A549 (cell line): ENCODE data around the gene TCP11L2. TPM values are rescaled to one million over a fixed set of nuclear protein-coding genes. Genes with fewer than 3 reads are reported as not detected.

Experiments
- ATAC-seq, 2 experiments: fragments of 200-7000 bp in 1 of 2; fragments of >200 bp in 1 of 2; cut with Nextera tagmentation in 1 of 2; cut with Tn5 transposase in 1 of 2; 3 replicates each; pipeline versions ENCODE4 v1.8.0 to v1.9.1; 2018 to 2020; ENCODE audit warnings: mild to moderate bottlenecking in 1 of 2, moderate library complexity in 1 of 2
- CTCF ChIA-PET: fragments of 300-600 bp; sonication (Branson Sonifier 250); formaldehyde crosslinking; extraction: SDS; loops from one replicate; lab custom pipeline; 2021; ENCODE audit warnings: antibody characterized with exemption, inconsistent platforms; lab: Yijun Ruan, JAX
- POLR2A ChIA-PET: fragments of 350-600 bp; formaldehyde crosslinking; extraction: SDS; loops from one replicate; lab custom pipeline; 2021; ENCODE audit warnings: antibody characterized with exemption, inconsistent platforms; lab: Yijun Ruan, JAX
- DNase-seq, 2 experiments: peaks; one replicate each; pipeline versions ENCODE4 v3.0.0 to v3.0.0-alpha.2; 2011 to 2016; ENCODE audit warnings: low read depth in 1 of 2, low spot score in 1 of 2
- FAIRE-seq: peaks from 2 replicates; lab custom pipeline; 2011; peaks lifted over from hg19 to GRCh38; lab: Jason Lieb, UNC
- H3K27ac ChIP-seq, 2 experiments: fragments of >200 bp; sonication (Bioruptor Twin); formaldehyde crosslinking; 3 replicates each; pipeline ENCODE4 v1.5.1; 2016 to 2017
- H3K4me1 ChIP-seq: fragments of >200 bp; sonication (Bioruptor Twin); formaldehyde crosslinking; 3 replicates; pipeline ENCODE4 v1.6.1; 2016
- H3K4me2 ChIP-seq: fragments of >200 bp; sonication (Bioruptor Twin); formaldehyde crosslinking; 3 replicates; pipeline ENCODE4 v1.6.1; 2016
- H3K4me3 ChIP-seq: fragments of >200 bp; sonication (Bioruptor Twin); formaldehyde crosslinking; 3 replicates; pipeline ENCODE4 v1.5.1; 2016
- H3K9me3 ChIP-seq: fragments of >200 bp; sonication (Bioruptor Twin); formaldehyde crosslinking; 3 replicates; pipeline ENCODE4 v1.6.1; 2016
- CBX2 ChIP-seq: fragments of 200-600 bp; sonication (generic); IDR thresholded peaks from 2 replicates; pipeline ENCODE4 v1.6.1; 2016; ENCODE audit warnings: low read depth, mild to moderate bottlenecking, borderline replicate concordance
- CHD2 ChIP-seq: fragments of 150-350 bp; IDR thresholded peaks from 2 replicates; pipeline ENCODE4 v1.6.1; 2014; ENCODE audit warnings: low read length; ENCODE audit not compliant: partially characterized antibody
- ESRRA ChIP-seq: fragments of 150-350 bp; IDR thresholded peaks from 2 replicates; pipeline ENCODE4 v1.6.1; 2014; ENCODE audit warnings: mild to moderate bottlenecking, low read length, borderline replicate concordance
- FOSL2 ChIP-seq, 2 experiments: fragments of 450-650 bp in 1 of 2; fragments of >200 bp in 1 of 2; sonication (Bioruptor Twin) in 1 of 2; formaldehyde crosslinking; IDR thresholded peaks; 2 replicates each; pipeline versions ENCODE4 v1.5.0 to v1.6.1; 2016 to 2020; ENCODE audit warnings: mild to moderate bottlenecking in 1 of 2, moderate library complexity in 1 of 2
- FOXS1 ChIP-seq: fragments of 250-450 bp; sonication (Bioruptor Pico); IDR thresholded peaks from 2 replicates; pipeline ENCODE4 v1.5.0; 2020; ENCODE audit warnings: mild to moderate bottlenecking, moderate library complexity
- HEYL ChIP-seq: fragments of 250-450 bp; sonication (Bioruptor Pico); IDR thresholded peaks from 2 replicates; pipeline ENCODE4 v1.8.0; 2021; ENCODE audit warnings: mild to moderate bottlenecking, moderate library complexity
- HOXA7 ChIP-seq: fragments of 250-450 bp; sonication (Bioruptor Pico); IDR thresholded peaks from 2 replicates; pipeline ENCODE4 v1.5.0; 2020; ENCODE audit warnings: mild to moderate bottlenecking, moderate library complexity
- HOXB13 ChIP-seq: fragments of 250-450 bp; sonication (Bioruptor Pico); IDR thresholded peaks from 2 replicates; pipeline ENCODE4 v1.5.0; 2020; ENCODE audit warnings: low read depth, mild to moderate bottlenecking, moderate library complexity
- JUN ChIP-seq, 2 experiments: fragments of >200 bp; sonication (Bioruptor Twin); formaldehyde crosslinking; IDR thresholded peaks; 2 replicates in 1 of 2; 3 replicates in 1 of 2; pipeline ENCODE4 v1.6.1; 2016 to 2017
- JUNB ChIP-seq: fragments of >200 bp; sonication (Bioruptor Twin); formaldehyde crosslinking; IDR thresholded peaks from 2 replicates; pipeline ENCODE4 v1.6.1; 2016
- KDM5A ChIP-seq: fragments of 200-600 bp; sonication (generic); IDR thresholded peaks from 2 replicates; pipeline ENCODE4 v1.6.1; 2016; ENCODE audit warnings: antibody characterized with exemption, mild to moderate bottlenecking
- NR3C1 ChIP-seq: fragments of >200 bp; sonication (Bioruptor Twin); formaldehyde crosslinking; IDR thresholded peaks from 3 replicates; pipeline ENCODE4 v1.6.1; 2017
- POLR2A ChIP-seq: IDR thresholded peaks from 2 replicates; pipeline ENCODE4 v1.6.1; 2012; ENCODE audit warnings: mild to moderate bottlenecking, low read length
- RNF2 ChIP-seq: fragments of 200-600 bp; sonication (generic); IDR thresholded peaks from 2 replicates; pipeline ENCODE4 v1.6.1; 2016; ENCODE audit warnings: low read depth, mild to moderate bottlenecking, antibody characterized with exemption, moderate library complexity, borderline replicate concordance
- SMC3 ChIP-seq: fragments of >200 bp; sonication (Bioruptor Twin); formaldehyde crosslinking; IDR thresholded peaks from 3 replicates; pipeline ENCODE4 v1.6.1; 2018; ENCODE audit warnings: inconsistent platforms
- SREBF2 ChIP-seq: fragments of 450-650 bp; IDR thresholded peaks from 2 replicates; pipeline ENCODE4 v1.6.1; 2014; ENCODE audit warnings: mild to moderate bottlenecking, moderate library complexity
- TFCP2L1 ChIP-seq: fragments of 250-450 bp; sonication (Bioruptor Pico); IDR thresholded peaks from 2 replicates; pipeline ENCODE4 v1.5.0; 2021; ENCODE audit warnings: mild to moderate bottlenecking
- TP53 ChIP-seq: fragments of 250-450 bp; sonication (Bioruptor Pico); IDR thresholded peaks from 2 replicates; pipeline ENCODE4 v1.5.0; 2021; ENCODE audit warnings: mild to moderate bottlenecking, moderate library complexity
- ZC3H11A ChIP-seq: fragments of 450-650 bp; IDR thresholded peaks from 2 replicates; pipeline ENCODE4 v1.6.1; 2014; ENCODE audit warnings: antibody characterized with exemption, mild to moderate bottlenecking
- ZNF302 ChIP-seq: fragments of 250-450 bp; sonication (Bioruptor Pico); IDR thresholded peaks from 2 replicates; pipeline ENCODE4 v1.9.0; 2021; ENCODE audit warnings: inconsistent platforms, mild to moderate bottlenecking, moderate library complexity
- ZSCAN20 ChIP-seq: fragments of 250-450 bp; sonication (Bioruptor Pico); IDR thresholded peaks from 2 replicates; pipeline ENCODE4 v1.8.0; 2022; ENCODE audit warnings: mild to moderate bottlenecking, moderate library complexity
- WGBS: methylation state at CpG from one replicate; pipeline ENCODE4 v1.1.6; 2017; ENCODE audit errors: missing lambda C conversion rate; 5-methylcytosine and 5-hydroxymethylcytosine counted together
- polyA plus RNA-seq, 4 experiments: library from polyadenylated mRNA; depleted of rRNA in 3 of 4; stranded (reverse); fragments of >200 nt; fragmentation: RNase III in 1 of 4; extraction: RNeasy Plus Mini Kit Qiagen cat#74134 plus additional on column Dnase treatment in 1 of 4; gene quantifications; 2 replicates in 3 of 4; 3 replicates in 1 of 4; pipeline ENCODE4 v1.2.3, GENCODE V29; 2011 to 2017
- TF ChIP-seq, protein P1 (sequence below): fragments of 150-350 bp; IDR thresholded peaks from 2 replicates; pipeline ENCODE4 v1.6.1; 2014; ENCODE audit warnings: low read depth, mild to moderate bottlenecking, low read length
- TF ChIP-seq, protein P2 (sequence below): fragments of 200-600 bp; sonication (generic); IDR thresholded peaks from 2 replicates; pipeline ENCODE4 v1.6.1; 2016; ENCODE audit warnings: antibody characterized with exemption, mild to moderate bottlenecking, moderate library complexity
- TF ChIP-seq, protein P3 (sequence below): fragments of 450-650 bp; IDR thresholded peaks from 2 replicates; pipeline ENCODE4 v1.6.1; 2014; ENCODE audit warnings: antibody characterized with exemption

The TCP11L2 gene
- polyA plus RNA-seq, 2 of the 4 experiments (the other 2 are of a cell fraction), result 4.1 to 16.6 TPM

DNA sequence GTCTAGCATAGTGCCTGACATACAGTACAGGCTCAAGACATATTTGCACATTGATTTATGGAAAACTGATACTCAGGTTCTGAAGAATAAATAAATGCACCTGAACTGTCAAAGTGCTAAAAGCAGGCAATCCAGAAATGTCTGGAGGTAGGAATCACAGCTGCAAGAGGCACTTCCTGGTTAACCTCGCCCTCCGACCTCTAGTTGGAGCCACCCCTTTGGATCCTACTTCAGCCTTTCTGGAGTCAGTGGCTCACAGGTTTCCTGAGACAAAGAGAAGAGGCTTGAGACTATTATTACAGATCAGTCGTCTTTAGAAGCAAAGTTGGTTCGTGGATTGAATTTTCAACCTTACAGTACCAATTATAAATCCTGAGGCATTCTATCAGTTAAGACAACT lies 13.0 kb downstream of the TCP11L2 start:
- H3K9me3 ChIP-seq, result no peaks in the 10 kb centered on the region
- DNase-seq (no peak), ATAC-seq (no peak), FAIRE-seq (no peak)
- no peak overlapping the region for H3K4me3 ChIP-seq
- H3K4me2 ChIP-seq, result no peak overlapping the region
- 84% methylated on average over 4 of the region's 4 CpGs for WGBS
- POLR2A ChIA-PET, result no interaction called here
- TF ChIP-seq, protein P1, sequence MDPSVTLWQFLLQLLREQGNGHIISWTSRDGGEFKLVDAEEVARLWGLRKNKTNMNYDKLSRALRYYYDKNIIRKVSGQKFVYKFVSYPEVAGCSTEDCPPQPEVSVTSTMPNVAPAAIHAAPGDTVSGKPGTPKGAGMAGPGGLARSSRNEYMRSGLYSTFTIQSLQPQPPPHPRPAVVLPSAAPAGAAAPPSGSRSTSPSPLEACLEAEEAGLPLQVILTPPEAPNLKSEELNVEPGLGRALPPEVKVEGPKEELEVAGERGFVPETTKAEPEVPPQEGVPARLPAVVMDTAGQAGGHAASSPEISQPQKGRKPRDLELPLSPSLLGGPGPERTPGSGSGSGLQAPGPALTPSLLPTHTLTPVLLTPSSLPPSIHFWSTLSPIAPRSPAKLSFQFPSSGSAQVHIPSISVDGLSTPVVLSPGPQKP, result no peak
- TF ChIP-seq CHD2 (no peak), ZNF302 (no peak), ESRRA (no peak), JUNB (no peak), TFCP2L1 (CRISPR knock-in tag) (no peak), TP53 (CRISPR knock-in tag) (no peak), ZSCAN20 (no peak), SMC3 (no peak), HEYL (CRISPR knock-in tag) (no peak), NR3C1 (no peak), FOSL2 (IDR thresholded peaks at IDR 0.05) (no peak), FOSL2 (CRISPR knock-in tag; IDR thresholded peaks at IDR 0.05) (no peak), HOXA7 (no peak), SREBF2 (no peak), ZC3H11A (no peak), JUN (IDR thresholded peaks at IDR 0.05) (no peak), RNF2 (no peak), KDM5A (no peak)
- TF ChIP-seq, protein P2, sequence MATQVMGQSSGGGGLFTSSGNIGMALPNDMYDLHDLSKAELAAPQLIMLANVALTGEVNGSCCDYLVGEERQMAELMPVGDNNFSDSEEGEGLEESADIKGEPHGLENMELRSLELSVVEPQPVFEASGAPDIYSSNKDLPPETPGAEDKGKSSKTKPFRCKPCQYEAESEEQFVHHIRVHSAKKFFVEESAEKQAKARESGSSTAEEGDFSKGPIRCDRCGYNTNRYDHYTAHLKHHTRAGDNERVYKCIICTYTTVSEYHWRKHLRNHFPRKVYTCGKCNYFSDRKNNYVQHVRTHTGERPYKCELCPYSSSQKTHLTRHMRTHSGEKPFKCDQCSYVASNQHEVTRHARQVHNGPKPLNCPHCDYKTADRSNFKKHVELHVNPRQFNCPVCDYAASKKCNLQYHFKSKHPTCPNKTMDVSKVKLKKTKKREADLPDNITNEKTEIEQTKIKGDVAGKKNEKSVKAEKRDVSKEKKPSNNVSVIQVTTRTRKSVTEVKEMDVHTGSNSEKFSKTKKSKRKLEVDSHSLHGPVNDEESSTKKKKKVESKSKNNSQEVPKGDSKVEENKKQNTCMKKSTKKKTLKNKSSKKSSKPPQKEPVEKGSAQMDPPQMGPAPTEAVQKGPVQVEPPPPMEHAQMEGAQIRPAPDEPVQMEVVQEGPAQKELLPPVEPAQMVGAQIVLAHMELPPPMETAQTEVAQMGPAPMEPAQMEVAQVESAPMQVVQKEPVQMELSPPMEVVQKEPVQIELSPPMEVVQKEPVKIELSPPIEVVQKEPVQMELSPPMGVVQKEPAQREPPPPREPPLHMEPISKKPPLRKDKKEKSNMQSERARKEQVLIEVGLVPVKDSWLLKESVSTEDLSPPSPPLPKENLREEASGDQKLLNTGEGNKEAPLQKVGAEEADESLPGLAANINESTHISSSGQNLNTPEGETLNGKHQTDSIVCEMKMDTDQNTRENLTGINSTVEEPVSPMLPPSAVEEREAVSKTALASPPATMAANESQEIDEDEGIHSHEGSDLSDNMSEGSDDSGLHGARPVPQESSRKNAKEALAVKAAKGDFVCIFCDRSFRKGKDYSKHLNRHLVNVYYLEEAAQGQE, result no peak
- TF ChIP-seq, protein P3, sequence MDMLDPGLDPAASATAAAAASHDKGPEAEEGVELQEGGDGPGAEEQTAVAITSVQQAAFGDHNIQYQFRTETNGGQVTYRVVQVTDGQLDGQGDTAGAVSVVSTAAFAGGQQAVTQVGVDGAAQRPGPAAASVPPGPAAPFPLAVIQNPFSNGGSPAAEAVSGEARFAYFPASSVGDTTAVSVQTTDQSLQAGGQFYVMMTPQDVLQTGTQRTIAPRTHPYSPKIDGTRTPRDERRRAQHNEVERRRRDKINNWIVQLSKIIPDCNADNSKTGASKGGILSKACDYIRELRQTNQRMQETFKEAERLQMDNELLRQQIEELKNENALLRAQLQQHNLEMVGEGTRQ, result no peak
- H3K4me1 ChIP-seq, result no peaks in the 10 kb centered on the region
- no peak overlapping the region for H3K27ac ChIP-seq
- CTCF ChIA-PET, result interaction anchor here (1.3 kb wide), 2 partner anchors 10 to 17 kb away, joined by 4 to 8 read pairs; no protein-coding TSS in a partner anchor

DNA sequence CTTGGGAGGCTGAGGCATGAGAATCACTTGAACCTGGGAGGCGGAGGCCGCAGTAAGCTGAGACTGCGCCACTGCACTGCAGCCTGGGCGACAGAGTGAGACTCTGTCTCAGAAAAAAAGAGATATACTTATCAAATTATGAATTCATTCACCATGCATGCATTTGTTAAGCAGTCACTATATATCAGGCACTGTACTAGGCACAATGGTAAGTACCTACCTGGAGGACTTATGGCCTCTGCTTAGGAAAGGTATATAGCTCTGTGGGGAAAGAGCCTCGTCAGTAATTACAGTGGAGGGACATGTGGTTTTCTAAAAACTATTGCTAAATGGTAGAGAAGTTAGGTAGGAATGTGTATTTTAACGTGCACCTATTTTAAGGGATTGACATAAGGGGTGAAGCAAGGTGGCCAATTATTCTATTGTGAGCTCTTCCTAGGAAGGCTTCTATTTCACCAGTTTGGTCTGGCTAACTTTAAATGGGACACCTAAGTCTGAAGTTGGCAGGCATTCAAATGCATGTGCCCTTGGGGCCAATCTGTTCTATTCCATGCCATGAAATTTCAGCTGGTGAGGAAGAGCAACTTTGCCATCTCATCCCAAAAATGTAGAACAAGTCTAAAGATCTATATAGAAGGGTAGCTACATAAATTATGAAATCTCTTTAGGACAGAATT lies 15.0 kb downstream of the TCP11L2 start:
- no peak for DNase-seq

More for the DNA sequence above, 15.0 kb downstream of the TCP11L2 start:
- Histone ChIP-seq H3K27ac (no peak overlapping the region), H3K4me2 (no peak overlapping the region), H3K9me3 (no peaks in the 10 kb centered on the region), H3K4me3 (no peak overlapping the region), H3K4me1 (no peaks in the 10 kb centered on the region)
- WGBS, result 87% methylated on average over 6 of the region's 6 CpGs
- CTCF ChIA-PET, result interaction anchor here (1.4 kb wide), 1 partner anchor 18 kb away, joined by 3 read pairs; no protein-coding TSS in a partner anchor
- no peak for FAIRE-seq
- TF ChIP-seq ESRRA (no peak), CBX2 (no peak), JUN (IDR thresholded peaks at IDR 0.05) (no peak), RNF2 (no peak), HOXB13 (no peak), JUNB (no peak), ZC3H11A (no peak), FOXS1 (CRISPR knock-in tag) (no peak), SREBF2 (no peak), POLR2A (no peak)
- TF ChIP-seq, all 56 proteins: peak for 0
- no peak for ATAC-seq
- POLR2A ChIA-PET, result no interaction called here
